ENCODE results near the gene CRYBG2. TPM values are rescaled to one million over a fixed set of nuclear protein-coding genes. Genes with fewer than 3 reads are reported as not detected.

The CRYBG2 gene
- total RNA-seq, 2 experiments from 2014 or later: 5.7 to 8.6 TPM

DNA sequence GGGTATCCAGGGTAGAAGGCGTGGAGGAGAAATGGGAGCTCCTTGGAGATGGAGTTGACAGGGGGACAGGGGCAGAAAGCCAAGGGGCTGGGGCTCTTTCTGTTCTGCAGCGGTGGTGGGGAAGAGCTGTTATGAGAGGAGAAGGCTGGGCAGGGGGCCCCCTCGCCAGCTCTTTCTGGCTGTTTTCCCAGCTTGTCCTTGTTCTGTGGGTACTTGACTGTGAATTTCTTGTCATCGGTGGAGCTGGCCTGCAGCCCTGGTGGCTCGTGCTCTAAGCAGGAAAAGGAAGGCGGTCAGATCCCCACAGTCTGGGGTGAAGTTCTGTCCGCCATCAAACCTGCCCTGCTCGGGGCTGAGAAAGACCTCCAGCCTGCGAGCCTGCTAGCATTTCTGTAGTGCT, 11.0 kb upstream of the CRYBG2 start:
- peaks cover 23% of the 10 kb centered on the region for H3K27me3 Mint-ChIP-seq
- peaks cover 2% of the 10 kb centered on the region for H3K36me3 Mint-ChIP-seq
- H3K4me3 Mint-ChIP-seq: no peak overlapping the region
- no peak overlapping the region for H3K27ac Mint-ChIP-seq
- no peaks in the 10 kb centered on the region for H3K9me3 Mint-ChIP-seq (ENCODE audit: low read depth)
- H3K4me1 Mint-ChIP-seq: peaks cover 47% of the 10 kb centered on the region
- ATAC-seq (no peak), DNase-seq (no peak)
- CTCF ChIA-PET: interaction anchor here (1.1 to 8.9 kb wide), 18 partner anchors 11 to 195 kb away, joined by 3 to 142 read pairs (median 14); partner anchors contain the start of genes CD52, CEP85, CRYBG2 and ZNF593

DNA sequence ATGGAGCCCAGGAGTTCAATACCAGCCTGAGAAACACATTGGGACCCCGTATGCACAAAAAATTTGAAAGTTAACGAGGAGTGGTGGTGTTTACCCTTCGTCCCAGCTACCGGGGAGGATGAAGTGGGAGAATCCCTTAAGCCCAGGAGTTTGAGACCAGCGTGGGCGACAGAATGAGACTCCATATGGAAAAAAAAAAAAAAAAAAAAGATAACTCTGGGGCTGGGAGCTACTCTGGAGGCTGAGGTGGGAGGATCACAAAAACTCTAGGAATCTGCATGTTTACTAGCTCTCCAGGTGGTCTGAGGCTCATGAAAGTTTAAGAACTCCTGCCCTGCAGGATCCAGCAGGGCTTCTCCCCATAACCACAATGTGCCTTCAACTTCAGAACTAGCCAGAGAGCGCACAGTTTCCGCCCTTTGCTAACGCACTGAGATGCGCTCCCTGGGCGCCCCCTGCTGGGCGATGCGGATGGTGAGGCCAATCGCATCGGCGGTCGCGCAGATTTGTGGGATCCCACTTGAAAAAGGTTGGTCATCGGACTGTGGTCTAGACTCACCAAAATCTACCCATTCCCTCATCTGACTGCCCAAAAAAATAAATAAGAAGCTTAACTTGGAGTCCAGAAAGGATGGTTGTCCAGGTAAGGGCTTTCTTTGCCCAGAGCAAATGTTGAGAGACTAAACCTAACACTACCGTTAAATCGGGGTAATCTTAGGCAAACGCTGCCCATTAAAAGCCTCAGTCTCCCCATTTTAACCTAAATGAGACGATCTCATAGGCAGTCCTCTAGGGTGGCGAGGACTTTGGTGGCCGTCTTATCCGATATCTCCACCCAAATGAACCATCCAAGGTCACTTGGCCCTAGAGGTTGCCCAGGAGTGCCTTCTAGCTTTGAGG, 9.9 kb upstream of the CRYBG2 start:
- peaks cover 53% of the 10 kb centered on the region for H3K4me1 Mint-ChIP-seq
- CTCF ChIA-PET: interaction anchor here (0.8 to 8.9 kb wide), 31 partner anchors 9 to 194 kb away, joined by 3 to 142 read pairs (median 8); partner anchors contain the start of genes CD52, CEP85, CRYBG2 and UBXN11
- ATAC-seq: peak; percentile 76
- no peaks in the 10 kb centered on the region for H3K36me3 Mint-ChIP-seq
- H3K4me3 Mint-ChIP-seq: peak overlapping the region; percentile 7
- H3K27ac Mint-ChIP-seq: peak overlapping the region; percentile 72
- H3K9me3 Mint-ChIP-seq (ENCODE audit: low read depth): no peaks in the 10 kb centered on the region
- peak; percentile 90 for DNase-seq
- H3K27me3 Mint-ChIP-seq: peaks cover 23% of the 10 kb centered on the region

DNA sequence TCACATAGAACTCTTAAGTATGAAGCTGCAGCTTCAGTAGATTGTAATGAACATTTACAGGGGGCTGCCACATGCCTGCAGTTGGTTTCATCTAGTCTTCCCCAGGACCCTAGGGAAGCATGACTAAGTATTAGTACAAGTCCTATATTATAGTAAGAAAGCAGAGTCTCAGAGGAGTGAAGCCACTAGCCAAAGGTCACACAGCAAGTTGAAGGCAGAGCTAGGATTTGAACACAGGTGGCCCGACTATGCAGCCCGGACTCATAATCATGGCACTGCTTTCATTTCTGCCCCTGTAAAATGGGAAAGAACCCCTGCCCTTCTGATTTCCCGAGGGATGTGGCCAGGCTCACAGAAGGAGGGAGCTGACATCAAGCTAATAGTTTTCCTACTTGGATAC, 8.4 kb upstream of the CRYBG2 start:
- H3K27ac Mint-ChIP-seq: no peak overlapping the region
- no peak for DNase-seq
- no peaks in the 10 kb centered on the region for H3K9me3 Mint-ChIP-seq (ENCODE audit: low read depth)
- peaks cover 23% of the 10 kb centered on the region for H3K27me3 Mint-ChIP-seq
- CTCF ChIA-PET: interaction anchor here (0.9 to 8.9 kb wide), 12 partner anchors 15 to 193 kb away, joined by 3 to 142 read pairs (median 6); partner anchors contain the start of genes ZNF593 and ZNF683
- no peak overlapping the region for H3K4me3 Mint-ChIP-seq
- no peaks in the 10 kb centered on the region for H3K36me3 Mint-ChIP-seq
- H3K4me1 Mint-ChIP-seq: peaks cover 61% of the 10 kb centered on the region
- ATAC-seq: no peak

DNA sequence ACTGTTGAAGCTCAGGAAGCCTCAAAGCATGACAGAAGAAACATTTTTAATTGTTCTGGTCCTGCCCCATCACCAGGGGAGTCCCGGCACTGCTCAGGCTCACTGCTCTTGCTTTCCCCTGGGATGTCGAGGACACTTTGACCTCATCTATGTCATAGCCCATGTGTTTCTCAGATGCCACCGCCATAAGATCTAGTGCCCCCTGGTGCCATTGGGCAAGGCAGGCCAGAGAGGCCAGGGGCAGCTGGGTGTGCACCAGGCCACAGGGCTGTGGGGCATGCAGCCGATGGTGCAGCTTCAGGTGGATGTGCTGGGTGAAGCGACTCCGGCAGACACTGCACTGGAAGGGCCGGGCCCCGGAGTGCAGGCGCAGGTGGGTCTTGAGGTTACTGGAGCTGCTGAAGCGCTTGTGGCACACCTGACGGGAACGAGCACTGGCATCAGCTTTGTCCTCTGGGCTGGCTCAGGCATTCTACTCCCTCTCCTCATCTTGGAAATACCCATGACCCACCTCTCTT, 7.7 kb upstream of the CRYBG2 start:
- no peaks in the 10 kb centered on the region for H3K36me3 Mint-ChIP-seq
- H3K27ac Mint-ChIP-seq: no peak overlapping the region
- no peak overlapping the region for H3K4me3 Mint-ChIP-seq
- CTCF ChIA-PET: interaction anchor here (0.9 to 8.9 kb wide), 12 partner anchors 16 to 192 kb away, joined by 3 to 142 read pairs (median 6); partner anchors contain the start of genes ZNF593 and ZNF683
- H3K4me1 Mint-ChIP-seq: peaks cover 61% of the 10 kb centered on the region
- no peak for ATAC-seq
- DNase-seq: no peak
- H3K27me3 Mint-ChIP-seq: peaks cover 23% of the 10 kb centered on the region
- H3K9me3 Mint-ChIP-seq (ENCODE audit: low read depth): no peaks in the 10 kb centered on the region

DNA sequence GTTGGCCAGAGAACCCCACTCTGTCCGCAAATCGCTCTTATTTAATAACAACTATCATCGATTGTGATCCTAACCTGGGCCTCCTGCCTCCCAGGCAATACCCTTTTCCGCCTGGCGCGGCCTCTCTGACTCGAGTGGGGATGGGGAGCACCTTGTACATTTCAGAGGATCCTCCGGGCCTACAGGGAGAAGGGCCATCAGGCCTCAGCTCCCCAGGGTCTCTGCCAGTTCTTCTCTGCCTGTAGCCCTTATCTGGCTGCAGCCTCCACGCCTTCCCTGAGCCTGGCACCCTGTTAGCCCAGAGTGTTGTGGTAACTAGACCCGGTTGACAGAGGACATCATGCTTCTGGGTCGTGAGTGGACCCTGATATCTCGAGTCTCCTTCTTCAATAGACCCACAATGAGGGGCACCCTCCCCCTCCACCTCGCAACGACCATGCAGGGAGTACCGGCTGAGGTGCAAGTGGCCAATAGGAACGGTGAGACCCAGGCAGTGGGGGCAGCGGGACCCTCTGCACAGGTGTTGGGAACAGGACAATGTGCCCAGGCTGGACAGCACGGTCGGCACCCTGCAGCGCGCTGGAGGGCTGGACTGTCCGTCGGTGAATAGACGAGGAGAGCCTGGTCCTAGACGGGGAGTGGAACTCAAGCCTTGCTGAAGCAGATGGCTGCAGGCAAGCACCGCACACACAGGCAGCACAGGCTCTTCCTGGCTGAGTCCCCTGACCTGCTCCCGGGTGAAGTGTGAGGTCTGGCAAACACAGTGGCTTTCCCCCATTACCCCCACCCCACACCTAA, 7.1 kb upstream of the CRYBG2 start:
- ATAC-seq: no peak
- Mint-ChIP-seq H3K36me3 (no peaks in the 10 kb centered on the region), H3K4me1 (peaks cover 59% of the 10 kb centered on the region), H3K9me3 (ENCODE audit: low read depth) (no peaks in the 10 kb centered on the region), H3K4me3 (peak overlapping the region; percentile 61), H3K27ac (peak overlapping the region; percentile 53), H3K27me3 (peaks cover 23% of the 10 kb centered on the region)
- DNase-seq: no peak
- CTCF ChIA-PET: interaction anchor here (0.8 to 8.9 kb wide), 19 partner anchors 9 to 84 kb away, joined by 3 to 142 read pairs (median 5); partner anchors contain the start of gene ZNF683

DNA sequence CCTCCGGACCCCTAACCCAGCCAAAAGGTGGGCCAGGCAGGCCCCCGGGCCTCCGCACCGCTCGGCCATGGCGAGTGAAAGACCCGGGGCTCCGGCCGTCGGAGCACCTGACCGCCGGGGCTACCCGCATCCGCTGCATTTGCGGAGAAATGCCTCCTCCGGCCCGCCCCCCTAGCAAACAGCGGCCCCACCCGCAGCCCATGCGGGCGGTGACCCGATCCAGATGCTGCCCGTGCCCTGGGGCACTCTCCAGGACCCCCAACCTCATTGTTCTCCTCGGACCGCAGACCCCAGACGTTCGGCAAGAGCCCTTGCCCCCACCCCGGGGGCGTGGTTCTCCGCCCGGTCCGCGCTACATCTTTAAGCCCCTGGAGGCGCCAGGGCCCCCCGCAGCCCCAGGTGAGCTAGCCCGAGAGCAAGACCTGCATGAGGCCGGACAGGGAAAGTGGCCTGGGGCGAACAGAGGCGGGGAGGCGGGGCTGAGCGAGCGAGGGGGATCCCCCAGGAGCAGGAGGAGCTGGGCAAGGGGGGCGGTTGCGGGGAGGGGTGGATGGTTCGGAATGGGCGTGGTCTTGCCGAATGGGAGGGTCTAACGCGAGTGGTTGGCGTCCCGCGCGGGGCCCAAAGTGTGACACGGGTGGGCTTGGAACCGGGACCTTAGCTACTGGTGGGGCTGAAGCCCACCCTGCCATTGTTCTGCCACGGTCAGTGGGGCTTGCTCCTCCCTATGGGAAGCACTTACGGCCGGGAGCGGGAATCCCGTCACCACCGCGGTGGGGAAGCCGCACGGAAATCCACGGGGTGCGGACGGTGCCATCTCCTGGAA, 6.3 kb upstream of the CRYBG2 start:
- peak overlapping the region; percentile 48 for H3K4me3 Mint-ChIP-seq

DNA sequence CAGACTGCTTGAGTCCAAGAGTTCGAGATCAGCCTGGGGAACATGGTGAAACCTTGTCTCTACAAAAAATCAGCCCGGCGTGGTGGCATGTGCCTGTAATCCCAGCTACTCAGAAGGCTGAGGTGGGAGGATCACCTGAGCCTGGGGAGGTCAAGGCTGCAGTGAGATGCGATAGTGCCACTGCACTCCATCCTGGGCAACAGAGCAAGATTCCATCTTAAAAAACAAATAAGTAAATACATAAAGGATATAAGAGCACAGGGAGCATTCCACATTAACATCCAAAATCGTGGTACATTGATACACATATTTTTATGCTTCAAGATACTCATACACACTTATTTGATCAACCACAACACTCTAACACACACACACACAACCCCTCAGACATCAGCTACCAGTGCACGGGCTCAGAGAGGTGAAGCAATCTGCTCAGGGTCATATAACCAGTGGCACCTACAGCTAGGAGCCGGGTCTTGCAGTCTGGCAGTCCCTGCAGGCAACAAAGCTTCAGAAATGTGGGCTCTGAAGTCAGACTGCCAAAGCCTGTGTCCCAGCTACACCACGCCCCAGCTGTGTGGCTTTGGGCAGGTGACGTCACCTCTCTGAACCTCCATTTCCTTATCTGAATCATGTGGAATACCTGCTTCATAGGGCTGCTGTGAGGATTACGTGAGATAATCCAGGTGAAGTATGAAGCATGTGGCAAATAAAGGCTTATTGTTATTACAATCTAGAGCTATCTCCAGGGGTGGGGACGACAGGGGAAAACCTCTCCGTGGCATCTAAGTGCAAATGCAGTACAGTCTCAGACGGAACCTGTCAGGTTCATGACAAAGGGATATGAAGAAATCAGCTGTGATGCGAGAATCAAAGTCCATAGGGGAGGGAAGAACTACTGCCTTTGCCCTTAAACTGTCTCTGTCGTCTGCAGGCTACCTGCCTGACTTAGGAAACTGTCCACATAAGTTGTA, 4.8 kb upstream of the CRYBG2 start:
- ATAC-seq: peak; percentile 89
- CTCF ChIA-PET: interaction anchor here (0.5 to 8.9 kb wide), 25 partner anchors 10 to 189 kb away, joined by 3 to 114 read pairs (median 4); partner anchors contain the start of genes CEP85, DHDDS and ZNF593
- Mint-ChIP-seq H3K4me3 (peak overlapping the region; percentile 48), H3K27ac (peak overlapping the region; percentile 66), H3K4me1 (peaks cover 51% of the 10 kb centered on the region), H3K9me3 (ENCODE audit: low read depth) (no peaks in the 10 kb centered on the region), H3K36me3 (no peaks in the 10 kb centered on the region), H3K27me3 (peaks cover 13% of the 10 kb centered on the region)
- DNase-seq: peak; percentile 93

More for the DNA sequence above, 6.3 kb upstream of the CRYBG2 start:
- Mint-ChIP-seq H3K4me1 (peaks cover 63% of the 10 kb centered on the region), H3K9me3 (ENCODE audit: low read depth) (no peaks in the 10 kb centered on the region), H3K27me3 (peaks cover 22% of the 10 kb centered on the region), H3K27ac (peak overlapping the region; percentile 27), H3K36me3 (no peaks in the 10 kb centered on the region)
- ATAC-seq (peak; percentile 27), DNase-seq (peak; percentile 72)
- CTCF ChIA-PET: interaction anchor here (0.8 to 8.9 kb wide), 16 partner anchors 10 to 191 kb away, joined by 3 to 142 read pairs (median 4); partner anchors contain the start of genes ZNF593 and ZNF683

DNA sequence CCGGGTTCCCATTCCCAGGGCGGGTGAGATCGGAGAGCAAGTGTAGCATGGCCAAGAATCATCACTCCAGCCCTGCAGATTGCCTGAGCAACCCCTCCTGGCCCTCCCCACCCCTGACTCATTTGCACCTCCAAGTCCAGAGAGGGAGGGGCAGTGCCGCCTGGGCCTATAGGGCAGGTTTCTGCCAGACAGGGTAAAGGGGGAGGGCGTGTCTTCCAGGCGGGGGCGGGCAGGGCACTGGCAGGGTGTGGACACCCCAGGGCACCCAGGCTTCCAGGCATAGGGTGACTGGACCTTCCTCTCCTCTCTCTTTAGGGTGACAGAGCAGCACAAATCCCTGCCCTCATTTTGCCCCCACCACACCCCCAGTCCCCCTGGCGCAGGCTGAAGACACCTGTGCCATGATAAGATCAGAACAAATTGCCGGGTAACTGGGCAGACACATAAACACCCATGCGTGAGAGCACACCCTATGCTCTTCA, 3.2 kb upstream of the CRYBG2 start:
- peaks cover 44% of the 10 kb centered on the region for H3K4me1 Mint-ChIP-seq

DNA sequence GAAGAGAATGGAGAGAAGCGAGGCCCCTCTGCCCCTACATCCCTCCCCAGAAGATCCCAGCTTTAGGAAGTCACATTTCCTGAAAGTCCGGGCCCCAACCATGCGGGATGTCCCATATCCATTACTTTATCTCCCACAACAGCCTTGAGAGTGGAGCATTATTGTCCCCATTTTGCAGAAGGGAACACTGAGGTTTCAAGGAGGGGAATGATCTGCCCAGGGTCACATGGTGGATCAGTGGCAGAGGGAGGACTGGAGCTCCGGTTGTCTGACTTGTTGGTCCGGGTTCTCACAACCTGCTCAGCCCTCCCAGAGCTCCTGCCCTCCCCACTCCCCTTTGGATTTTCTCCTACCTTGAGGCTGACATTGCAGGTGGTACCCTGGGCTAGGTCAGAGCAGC, 2.2 kb upstream of the CRYBG2 start:
- ATAC-seq: no peak
- H3K4me1 Mint-ChIP-seq: peaks cover 40% of the 10 kb centered on the region
- H3K27ac Mint-ChIP-seq: no peak overlapping the region
- no peaks in the 10 kb centered on the region for H3K36me3 Mint-ChIP-seq
- no peak for DNase-seq
- CTCF ChIA-PET: interaction anchor here (1.1 to 2.0 kb wide), 3 partner anchors 8 to 62 kb away, joined by 5 read pairs; no protein-coding TSS in a partner anchor
- no peak overlapping the region for H3K4me3 Mint-ChIP-seq
- H3K9me3 Mint-ChIP-seq (ENCODE audit: low read depth): no peaks in the 10 kb centered on the region
- peaks cover 4% of the 10 kb centered on the region for H3K27me3 Mint-ChIP-seq

More for the DNA sequence above, 3.2 kb upstream of the CRYBG2 start:
- no peak overlapping the region for H3K4me3 Mint-ChIP-seq
- H3K27me3 Mint-ChIP-seq: peaks cover 13% of the 10 kb centered on the region
- no peaks in the 10 kb centered on the region for H3K9me3 Mint-ChIP-seq (ENCODE audit: low read depth)
- no peak for ATAC-seq
- CTCF ChIA-PET: interaction anchor here (3.0 to 8.9 kb wide), 2 partner anchors 36 to 70 kb away, joined by 18 to 114 read pairs; no protein-coding TSS in a partner anchor
- no peaks in the 10 kb centered on the region for H3K36me3 Mint-ChIP-seq
- no peak for DNase-seq
- no peak overlapping the region for H3K27ac Mint-ChIP-seq

DNA sequence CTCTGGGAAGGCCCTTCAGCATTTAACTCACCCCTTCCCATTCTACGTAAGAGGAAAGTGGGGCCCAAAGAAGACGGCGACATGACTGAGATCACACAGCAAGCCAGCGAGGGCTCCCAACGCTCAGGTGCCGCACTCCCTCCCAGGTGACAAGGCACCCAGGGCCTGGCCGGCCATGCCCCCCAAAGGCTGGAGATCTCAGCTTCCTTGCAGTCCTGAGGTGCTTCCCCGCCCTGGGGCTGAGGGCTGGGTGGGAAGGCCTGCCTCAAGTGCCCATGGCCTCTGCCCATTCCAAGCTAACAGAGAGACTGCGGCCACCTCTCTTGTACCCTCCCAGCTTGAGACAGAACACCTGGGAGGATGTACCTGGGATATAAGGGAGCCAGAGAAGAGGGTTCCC, 1.0 kb upstream of the CRYBG2 start:
- no peak overlapping the region for H3K4me3 Mint-ChIP-seq
- ATAC-seq (no peak), DNase-seq (no peak)
- H3K4me1 Mint-ChIP-seq: peaks cover 29% of the 10 kb centered on the region
- H3K36me3 Mint-ChIP-seq: no peaks in the 10 kb centered on the region
- CTCF ChIA-PET: interaction anchor here (1.3 to 2.3 kb wide), 4 partner anchors 9 to 63 kb away, joined by 3 to 15 read pairs (median 5); no protein-coding TSS in a partner anchor
- H3K9me3 Mint-ChIP-seq (ENCODE audit: low read depth): no peaks in the 10 kb centered on the region
- no peak overlapping the region for H3K27ac Mint-ChIP-seq
- H3K27me3 Mint-ChIP-seq: no peaks in the 10 kb centered on the region

All from activated CD8-positive, alpha-beta memory T cell treated with anti-CD3 and anti-CD28 coated beads, Interleukin-2, amount 10 ng/mL, durations not matched to agents 7 days and 5 days (primary cell).